A673 (cell line): Measurements from ENCODE around the gene PDHB.

Experiments
- CTCF ChIP-seq: fragments of 300-800, 200-600 bp; sonication (generic); conservative IDR thresholded peaks from 2 replicates; pipeline ENCODE4 v1.5.1; 2017; ENCODE audit warnings: low read depth, mild to moderate bottlenecking, antibody characterized with exemption, low read length, moderate library complexity, mixed read lengths
- EZH2 ChIP-seq: fragments of 200-600 bp; sonication (generic); IDR thresholded peaks from 2 replicates; pipeline ENCODE4 v1.6.1; 2017; ENCODE audit warnings: borderline replicate concordance, low read depth, mild to moderate bottlenecking, mixed read lengths, antibody characterized with exemption, low read length; ENCODE audit not compliant: poor library complexity, severe bottlenecking

- TF ChIP-seq CTCF (no peak), EZH2 (no peak)
These were observed 4.0 kb downstream of the PDHB start for GRCh38 chr3:58429657-58430056.
